Activated T-cell treated with anti-CD3 and anti-CD28 coated beads, Interleukin-2, amount 50 U/mL, for 48 hours (primary cell): ENCODE data around the gene SERPINB6.
"Not testable (repeated sequence)": the region's sequence is repeated elsewhere in the genome, so short reads cannot be mapped to it uniquely, and the experiment has no call there.

ENCODE experiments used
- DNase-seq, 2 experiments: peaks; one replicate each; pipeline ENCODE4 v3.0.0-alpha.2; 2020

Gene SERPINB6

DNA sequence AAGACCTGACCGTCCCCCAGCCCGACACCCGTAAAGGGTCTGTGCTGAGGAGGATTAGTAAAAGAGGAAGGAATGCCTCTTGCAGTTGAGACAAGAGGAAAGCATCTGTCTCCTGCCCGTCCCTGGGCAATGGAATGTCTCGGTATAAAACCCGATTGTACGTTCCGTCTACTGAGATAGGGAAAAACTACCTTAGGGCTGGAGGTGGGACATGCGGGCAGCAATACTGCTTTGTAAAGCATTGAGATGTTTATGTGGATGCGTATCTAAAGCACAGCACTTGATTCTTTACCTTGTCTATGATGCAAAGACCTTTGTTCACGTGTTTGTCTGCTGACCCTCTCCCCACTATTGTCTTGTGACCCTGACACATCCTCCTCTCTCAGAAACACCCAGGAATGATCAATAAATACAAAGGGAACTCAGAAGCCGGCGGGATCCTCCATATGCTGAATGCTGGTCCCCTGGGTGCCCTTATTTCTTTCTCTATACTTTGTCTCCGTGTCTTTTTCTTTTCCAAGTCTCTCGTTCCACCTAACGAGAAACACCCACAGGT lies 62.2 kb downstream of the SERPINB6 start:
- DNase-seq: peak in 1 of 2 experiments; percentile 14

GRCh38 chr6:2908516-2908915 lies 62.9 kb downstream of the SERPINB6 start:
- DNase-seq: not testable (repeated sequence)

- not testable (repeated sequence) for DNase-seq
These were observed 67.8 kb downstream of the SERPINB6 start for GRCh38 chr6:2903411-2904185.

DNA sequence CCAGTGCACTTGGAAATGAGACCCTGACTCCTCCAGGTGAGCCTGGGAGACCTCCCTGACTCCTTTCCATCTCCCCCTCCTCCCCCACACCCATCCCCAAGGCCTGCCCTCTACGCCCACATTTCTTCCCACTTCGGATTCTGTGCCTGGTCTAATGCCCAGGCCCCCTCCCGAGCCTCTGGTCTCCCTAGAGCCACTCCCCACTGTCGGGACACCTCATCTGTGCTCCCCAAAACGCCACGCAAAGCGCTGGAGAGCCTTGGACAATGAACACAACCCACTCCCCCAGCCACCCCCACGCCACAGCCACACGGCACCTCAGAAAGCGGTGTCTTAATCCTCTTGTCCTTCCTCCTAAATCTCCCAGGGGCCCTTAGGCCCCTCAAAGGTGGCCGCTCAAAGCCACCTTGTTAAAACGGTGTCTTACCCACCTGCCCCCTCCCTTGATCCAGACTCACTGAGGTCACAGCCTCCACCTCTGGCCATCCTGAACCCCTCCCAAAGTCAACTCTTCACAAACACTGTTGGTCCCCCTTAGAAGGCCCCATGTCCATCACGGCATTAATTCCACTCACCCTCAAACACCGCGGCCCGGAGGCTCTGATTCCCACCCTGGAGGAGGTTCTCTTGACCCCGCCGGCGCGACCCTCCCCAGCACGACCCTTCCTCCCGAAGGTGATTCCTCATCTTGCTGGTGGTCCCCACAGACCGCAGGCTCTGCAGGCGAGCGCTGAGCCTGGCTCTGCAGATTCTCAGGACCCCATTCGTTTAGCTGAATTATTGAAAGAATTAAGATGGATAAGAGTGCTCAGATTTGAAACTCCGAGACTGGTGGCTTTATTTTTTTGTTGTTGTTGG lies 69.5 kb downstream of the SERPINB6 start:
- DNase-seq: not testable (repeated sequence)

GRCh38 chr6:2900821-2901644 lies 70.3 kb downstream of the SERPINB6 start:
- DNase-seq: no peak

GRCh38 chr6:2900221-2900807 lies 71.1 kb downstream of the SERPINB6 start:
- no peak for DNase-seq

DNA sequence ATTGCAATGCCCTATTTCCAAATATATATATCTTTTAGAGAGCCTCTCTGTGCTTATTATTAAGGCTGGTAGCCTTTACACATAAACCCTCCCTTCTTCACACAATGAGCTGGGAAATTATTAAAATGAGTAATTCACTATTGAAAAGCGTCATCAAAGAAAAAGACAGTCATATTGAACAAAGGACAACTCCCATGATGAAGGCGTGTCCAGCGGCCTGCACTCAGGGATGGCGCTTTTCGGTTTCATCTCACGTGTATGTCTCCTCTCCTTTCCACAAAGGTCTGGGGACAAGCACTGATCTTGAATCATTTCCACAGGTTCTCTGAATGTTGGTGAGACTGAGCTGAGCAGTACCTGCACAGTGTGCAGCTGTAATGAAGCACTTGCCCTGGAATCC lies 71.8 kb downstream of the SERPINB6 start:
- peak; percentile 58 to 66 for DNase-seq
